ENCODE data around the gene CLEC18B. TPM values are rescaled to one million over a fixed set of nuclear protein-coding genes. Genes with fewer than 3 reads are reported as not detected.

CLEC18B gene
- total RNA-seq, 4 donors from 2014 or later, result 0.63 to 0.65 TPM; not detected in 2

GRCh38 chr16:74462361-74462760, 41.1 kb upstream of the CLEC18B start:
- DNase-seq (ENCODE audit: low spot score) (no peak), ATAC-seq (ENCODE audit: low FRiP score) (no peak)
- TF ChIP-seq, protein P1, sequence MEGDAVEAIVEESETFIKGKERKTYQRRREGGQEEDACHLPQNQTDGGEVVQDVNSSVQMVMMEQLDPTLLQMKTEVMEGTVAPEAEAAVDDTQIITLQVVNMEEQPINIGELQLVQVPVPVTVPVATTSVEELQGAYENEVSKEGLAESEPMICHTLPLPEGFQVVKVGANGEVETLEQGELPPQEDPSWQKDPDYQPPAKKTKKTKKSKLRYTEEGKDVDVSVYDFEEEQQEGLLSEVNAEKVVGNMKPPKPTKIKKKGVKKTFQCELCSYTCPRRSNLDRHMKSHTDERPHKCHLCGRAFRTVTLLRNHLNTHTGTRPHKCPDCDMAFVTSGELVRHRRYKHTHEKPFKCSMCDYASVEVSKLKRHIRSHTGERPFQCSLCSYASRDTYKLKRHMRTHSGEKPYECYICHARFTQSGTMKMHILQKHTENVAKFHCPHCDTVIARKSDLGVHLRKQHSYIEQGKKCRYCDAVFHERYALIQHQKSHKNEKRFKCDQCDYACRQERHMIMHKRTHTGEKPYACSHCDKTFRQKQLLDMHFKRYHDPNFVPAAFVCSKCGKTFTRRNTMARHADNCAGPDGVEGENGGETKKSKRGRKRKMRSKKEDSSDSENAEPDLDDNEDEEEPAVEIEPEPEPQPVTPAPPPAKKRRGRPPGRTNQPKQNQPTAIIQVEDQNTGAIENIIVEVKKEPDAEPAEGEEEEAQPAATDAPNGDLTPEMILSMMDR (IDR thresholded peaks at IDR 0.05), result no peak

GRCh38 chr16:74461826-74462225, 40.5 kb upstream of the CLEC18B start:
- DNase-seq (ENCODE audit: low spot score) (no peak), ATAC-seq (ENCODE audit: low FRiP score) (no peak)
- TF ChIP-seq, protein P1 (IDR thresholded peaks at IDR 0.05), result no peak

- DNase-seq (ENCODE audit: low spot score) (no peak), ATAC-seq (ENCODE audit: low FRiP score) (no peak)
- TF ChIP-seq, protein P1 (IDR thresholded peaks at IDR 0.05), result no peak
Measured at GRCh38 chr16:74460542-74460941, 39.3 kb upstream of the CLEC18B start.

DNA sequence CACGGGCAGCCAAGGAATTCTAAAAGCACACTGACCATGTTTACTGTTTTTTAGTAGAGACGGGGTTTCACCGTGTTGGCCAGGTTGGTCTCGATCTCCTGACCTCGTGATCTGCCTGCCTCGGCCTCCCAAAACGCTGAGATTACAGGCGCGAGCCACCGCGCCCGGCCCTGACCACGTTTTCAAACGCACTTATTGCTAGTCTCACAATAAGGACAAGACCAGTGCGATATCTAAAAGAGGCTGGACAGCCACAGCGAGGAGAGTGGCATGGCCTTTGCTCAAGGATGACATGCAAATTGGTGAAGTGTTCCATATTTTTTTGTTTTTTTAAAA, 35.0 kb upstream of the CLEC18B start:
- ATAC-seq (ENCODE audit: low FRiP score), result no peak
- DNase-seq (ENCODE audit: low spot score), result no peak
- TF ChIP-seq, protein P1 (IDR thresholded peaks at IDR 0.05), result no peak

DNA sequence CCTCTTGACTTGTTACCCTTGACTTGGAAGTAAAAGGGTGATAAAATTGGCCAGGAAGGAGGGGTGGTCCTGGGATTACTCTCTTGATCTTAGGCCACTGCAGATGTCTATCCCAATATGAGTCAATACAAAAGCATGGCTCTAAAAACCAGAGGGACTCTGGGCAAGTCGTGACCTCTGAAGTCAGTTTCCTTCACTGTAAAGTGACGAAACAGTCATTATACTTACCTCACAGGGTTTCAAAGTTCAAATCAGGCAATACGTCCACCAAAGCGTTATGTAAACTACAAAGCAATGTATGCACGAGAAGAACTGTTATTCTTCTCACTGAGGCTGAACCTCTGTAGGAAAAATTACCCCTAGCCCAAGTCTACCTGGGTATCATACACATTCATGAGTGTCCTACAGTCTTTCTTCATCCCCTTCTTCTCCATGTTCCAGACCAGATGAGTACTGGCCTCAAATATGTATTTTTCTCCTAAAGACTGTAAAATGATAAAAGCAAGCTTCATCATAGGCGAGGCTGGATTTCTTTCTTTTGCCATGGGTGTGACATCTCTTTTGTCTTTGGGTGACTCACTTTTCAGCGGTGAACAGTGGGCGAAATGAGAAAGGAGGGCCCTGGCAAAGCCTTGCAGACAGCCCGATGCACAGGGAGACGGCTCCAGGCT, 34.5 kb upstream of the CLEC18B start:
- DNase-seq (ENCODE audit: low spot score) (no peak), ATAC-seq (ENCODE audit: low FRiP score) (no peak)
- TF ChIP-seq, protein P1 (IDR thresholded peaks at IDR 0.05), result no peak

DNA sequence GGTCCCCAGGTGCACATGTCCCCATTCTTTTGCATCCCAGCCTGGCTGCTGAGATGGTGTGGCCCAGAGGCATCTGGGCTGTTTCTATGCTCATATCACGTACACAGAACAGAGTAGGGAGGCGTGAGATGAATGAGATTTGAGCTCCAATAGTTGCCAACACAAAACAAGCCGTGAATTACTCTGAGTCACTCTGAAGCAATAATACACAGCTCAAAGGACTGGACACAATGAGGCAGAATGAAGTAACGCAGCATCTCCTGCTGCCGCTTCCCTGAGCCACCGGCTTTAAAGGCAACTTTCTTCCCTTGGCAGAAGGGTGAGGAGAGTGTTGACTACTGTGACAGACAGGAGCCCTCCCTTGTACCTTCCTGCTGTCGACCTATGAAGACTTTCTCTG, 33.9 kb upstream of the CLEC18B start:
- TF ChIP-seq, protein P1 (IDR thresholded peaks at IDR 0.05), result no peak
- ATAC-seq (ENCODE audit: low FRiP score) (no peak), DNase-seq (ENCODE audit: low spot score) (no peak)

DNA sequence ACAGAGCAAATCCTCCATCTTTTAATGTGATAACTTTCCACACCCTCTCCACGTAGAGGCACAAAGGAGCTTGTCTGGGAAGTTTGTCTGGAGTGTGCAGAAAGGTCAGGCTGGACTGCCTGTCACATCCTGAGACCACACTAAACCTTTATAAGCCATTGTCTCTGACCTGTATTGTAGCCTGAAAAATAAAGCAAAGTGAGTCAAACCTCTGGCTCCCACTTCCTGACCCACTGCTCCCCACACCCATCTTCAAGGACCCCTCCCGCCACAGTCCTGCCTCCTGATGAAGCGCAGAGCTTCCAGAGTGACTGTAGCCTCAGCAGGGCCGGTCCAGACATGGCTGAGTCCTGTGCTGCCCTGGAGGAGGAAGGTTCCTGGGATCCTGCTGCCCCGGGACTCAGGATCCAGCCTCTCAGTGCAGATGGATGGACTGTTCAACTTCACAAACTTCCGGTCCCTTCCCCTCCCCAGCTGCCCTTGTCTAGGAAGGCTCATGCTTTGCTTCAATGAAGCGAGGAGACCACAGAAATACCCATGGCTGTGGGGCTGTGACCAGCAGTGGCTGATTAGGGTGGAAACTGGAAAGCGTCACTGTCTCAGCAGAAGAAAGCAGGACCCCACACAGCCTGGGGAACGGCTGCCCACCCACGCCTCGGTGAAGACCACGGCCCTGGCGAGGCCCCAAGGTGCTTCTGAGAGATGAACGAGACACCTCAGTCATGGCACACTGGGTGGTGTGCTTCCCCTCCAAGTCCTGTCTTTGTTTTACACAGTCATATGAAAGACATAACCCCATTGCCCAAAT, 30.9 kb upstream of the CLEC18B start:
- ATAC-seq (ENCODE audit: low FRiP score) (no peak), DNase-seq (ENCODE audit: low spot score) (no peak)
- TF ChIP-seq, protein P1 (IDR thresholded peaks at IDR 0.05), result no peak
